Prostate gland (tissue), 2 donors: ENCODE results near the gene CRAT. TPM values are rescaled to one million over a fixed set of nuclear protein-coding genes. Genes with fewer than 3 reads are reported as not detected.

Source experiments
- DNase-seq: peaks from one replicate; pipeline ENCODE4 v3.0.0-alpha.2; 2019; ENCODE audit warnings: low spot score
- H3K27ac ChIP-seq, 2 donors: fragments of 200-600 bp; sonication (generic); 2 replicates each; pipeline ENCODE4 v1.5.1; 2017 to 2019
- H3K27me3 ChIP-seq: fragments of 200-600 bp; sonication (generic); replicated peaks from 2 replicates; pipeline ENCODE4 v1.5.1; 2019; ENCODE audit not compliant: insufficient read depth
- H3K36me3 ChIP-seq, 2 donors: fragments of 200-600 bp; sonication (generic); 1 replicate in 1 of 2; 2 replicates in 1 of 2; pipeline versions ENCODE4 v1.5.1 to v1.8.1; 2017 to 2019
- H3K4me1 ChIP-seq: fragments of 200-600 bp; sonication (generic); replicated peaks from 2 replicates; pipeline ENCODE4 v1.5.1; 2019
- H3K4me3 ChIP-seq, 2 donors: fragments of 200-600 bp; sonication (generic); 2 replicates each; pipeline ENCODE4 v1.5.1; 2017 to 2019
- H3K9me3 ChIP-seq: fragments of 200-600 bp; sonication (generic); 2 replicates; pipeline ENCODE4 v1.5.1; 2017
- CTCF ChIP-seq, 4 experiments: fragments of 200-600 bp in 2 of 4; fragments of 450-650 bp in 2 of 4; sonication (generic) in 2 of 4; IDR thresholded peaks; 1 replicate in 3 of 4; 2 replicates in 1 of 4; pipeline ENCODE4 v1.5.1; 2016 to 2019; ENCODE audit warnings: antibody characterized with exemption in 4 of 4, mild to moderate bottlenecking in 2 of 4, moderate library complexity in 2 of 4
- POLR2A ChIP-seq: fragments of 450-650 bp; IDR thresholded peaks from one replicate; pipeline ENCODE4 v1.6.1; 2016; ENCODE audit warnings: antibody characterized with exemption, mild to moderate bottlenecking
- POLR2AphosphoS5 ChIP-seq: sonication (generic); formaldehyde crosslinking; IDR thresholded peaks from one replicate; pipeline ENCODE4 v1.6.1; 2017; ENCODE audit warnings: antibody characterized with exemption
- WGBS: methylation state at CpG from one replicate; pipeline ENCODE4 v1.1.5; 2018; 5-methylcytosine and 5-hydroxymethylcytosine counted together
- intact Hi-C: fragments of 100-400 bp; cut with DNase I; formaldehyde crosslinking; loops from one replicate; pipeline ENCODE4 v1.14.2; 2022
- total RNA-seq, 2 donors: library from RNA; depleted of rRNA; stranded (reverse); fragments of >200 nt; gene quantifications; one replicate each; pipeline ENCODE4 v1.1.0, GENCODE V29; 2016

The CRAT gene
- total RNA-seq, 2 donors from 2014 or later = 59.8 to 98.3 TPM

DNA sequence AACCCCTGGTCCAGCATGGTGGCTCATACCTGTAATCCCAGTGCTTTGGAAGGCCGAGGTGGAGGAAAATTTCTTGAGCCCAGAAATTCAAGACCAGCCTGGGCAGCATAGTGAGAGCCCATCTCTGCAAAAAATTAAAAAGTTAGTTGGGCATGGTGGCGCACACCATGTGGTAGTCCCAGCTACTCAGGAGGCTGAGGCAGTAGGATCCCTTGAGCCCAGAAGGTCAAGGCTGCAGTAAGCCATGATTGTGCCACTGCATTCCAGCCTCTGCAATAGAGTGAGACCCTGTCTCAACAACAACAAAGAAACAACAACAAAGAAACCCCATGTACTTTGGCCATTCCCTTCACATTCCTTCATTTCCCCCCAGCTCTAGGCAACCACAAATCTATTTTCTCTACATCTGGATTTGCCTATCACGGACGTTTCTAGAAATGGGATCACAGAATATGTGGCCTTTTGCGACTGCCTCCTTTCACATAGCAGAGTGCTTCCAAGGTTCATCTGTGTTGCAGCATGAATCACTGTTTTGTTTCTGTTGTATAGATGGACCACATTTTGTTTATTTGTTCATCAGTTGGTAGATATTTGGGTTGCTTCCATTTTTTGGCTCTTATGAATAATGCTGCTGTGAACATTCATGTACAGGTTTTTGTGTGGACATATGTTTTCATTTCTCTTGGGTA, 56.3 kb downstream of the CRAT start:
- peaks cover 2 to 4% of the 10 kb centered on the region in 2 donors for H3K36me3 ChIP-seq
- intact Hi-C loops = no loop called here
- H3K4me1 ChIP-seq = no peaks in the 10 kb centered on the region
- no peak for DNase-seq
- no peaks in the 10 kb centered on the region for H3K27me3 ChIP-seq
- no peak overlapping the region for H3K4me3 ChIP-seq
- H3K27ac ChIP-seq = no peak overlapping the region
- 93% methylated on average over 5 of the region's 5 CpGs for WGBS
- TF ChIP-seq POLR2A (no peak), POLR2AphosphoS5 (no peak), CTCF (IDR thresholded peaks at IDR 0.05) (no peak)
- H3K9me3 ChIP-seq = no peaks in the 10 kb centered on the region

DNA sequence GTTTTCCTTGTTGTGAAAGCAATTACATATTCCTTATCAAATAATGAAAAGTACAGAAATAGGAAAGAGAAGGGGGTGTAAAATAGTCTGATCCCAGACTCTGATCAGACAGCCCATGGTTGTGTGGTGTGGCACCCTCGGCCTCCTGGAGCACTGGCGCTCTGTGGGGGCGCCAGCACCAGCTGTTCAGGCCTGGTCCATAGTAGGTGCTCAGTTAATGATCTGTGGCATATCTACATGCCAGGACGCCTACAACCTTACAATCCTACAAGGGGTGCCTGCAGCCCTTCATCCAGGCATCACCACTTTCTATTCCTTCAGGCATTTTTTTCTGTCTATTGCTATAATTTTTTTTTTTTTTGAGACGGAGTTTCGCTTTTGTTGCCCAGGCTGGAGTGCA, 57.6 kb downstream of the CRAT start:
- TF ChIP-seq POLR2AphosphoS5 = no peak
- no peak for TF ChIP-seq POLR2A
- TF ChIP-seq CTCF (IDR thresholded peaks at IDR 0.05) = no peak
- Histone ChIP-seq H3K4me1 (no peaks in the 10 kb centered on the region), H3K9me3 (no peaks in the 10 kb centered on the region), H3K4me3 (no peak overlapping the region), H3K36me3 (peaks cover 5 to 17% of the 10 kb centered on the region in 2 donors), H3K27me3 (no peaks in the 10 kb centered on the region), H3K27ac (no peak overlapping the region)
- WGBS = 87% methylated on average over 6 of the region's 6 CpGs
- no peak for DNase-seq
- intact Hi-C loops = no loop called here

DNA sequence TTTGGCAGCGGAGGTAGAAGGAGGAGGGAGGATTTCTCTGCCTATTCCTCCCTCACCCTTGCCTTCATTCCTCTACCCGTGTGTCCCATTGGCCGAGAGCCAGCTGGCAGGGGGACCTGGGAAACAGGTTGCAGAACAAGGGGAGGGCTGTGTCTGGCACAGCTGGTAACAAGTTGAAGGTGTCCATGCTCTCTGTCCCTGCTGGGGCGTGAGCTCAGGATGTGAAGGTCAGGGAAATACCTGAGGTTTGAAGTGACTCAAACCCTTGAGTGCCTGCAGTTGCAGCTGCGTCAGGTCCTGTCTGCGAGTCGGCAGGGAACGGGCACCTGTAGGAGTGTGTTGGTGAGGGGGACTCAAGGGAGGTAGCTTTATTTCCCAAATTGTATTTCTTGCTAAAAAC, 58.0 kb downstream of the CRAT start:
- H3K36me3 ChIP-seq = peaks cover 5 to 20% of the 10 kb centered on the region in 2 donors
- TF ChIP-seq CTCF (IDR thresholded peaks at IDR 0.05) (no peak), POLR2A (no peak), POLR2AphosphoS5 (peak; percentile 90)
- no peaks in the 10 kb centered on the region for H3K4me1 ChIP-seq
- DNase-seq = peak; percentile 93
- H3K27me3 ChIP-seq = no peaks in the 10 kb centered on the region
- peak overlapping the region in 1 of 2 donors; percentile 62 for H3K27ac ChIP-seq
- intact Hi-C loops = no loop called here
- no peaks in the 10 kb centered on the region for H3K9me3 ChIP-seq
- WGBS = 39% methylated on average over 8 of the region's 8 CpGs
- no peak overlapping the region for H3K4me3 ChIP-seq

Other genes with a start within 250 kb of the CRAT start
- 10 to 100 TPM; 13.1 to 24.1 TPM for gene KYAT1, start 228.8 kb downstream of the CRAT start, total RNA-seq
- 10 to 100 TPM; 78.2 to 78.8 TPM for gene LRRC8A, start 228.7 kb downstream of the CRAT start, total RNA-seq
- gene PHYHD1, start 189.8 kb downstream of the CRAT start, total RNA-seq = 10 to 100 TPM; 36.4 to 50.9 TPM
- 10 to 100 TPM; 26.6 to 27.3 TPM for gene DOLK, start 163.2 kb downstream of the CRAT start, total RNA-seq
- 10 to 100 TPM; 34.6 to 88.6 TPM for gene NUP188, start 163.1 kb downstream of the CRAT start, total RNA-seq
- gene SH3GLB2, start 82.5 kb downstream of the CRAT start, total RNA-seq = 100 to 1,000 TPM; 113 to 178 TPM
- gene MIGA2, start 74.2 kb downstream of the CRAT start, total RNA-seq = 10 to 100 TPM; 54.5 to 56.5 TPM
- gene DOLPP1, start 29.7 kb downstream of the CRAT start, total RNA-seq = 10 to 100 TPM; 13.5 to 24.1 TPM
- gene PTPA, start 622 bp upstream of the CRAT start, total RNA-seq = 100 to 1,000 TPM; 165 to 173 TPM
- gene IER5L, start 67.5 kb upstream of the CRAT start, total RNA-seq = 10 to 100 TPM in 1 of 2 donors, 1 to 10 TPM in 1; 7.2 to 30.7 TPM